Measurements from ENCODE around the gene CYB561D1.

Gene CYB561D1

DNA sequence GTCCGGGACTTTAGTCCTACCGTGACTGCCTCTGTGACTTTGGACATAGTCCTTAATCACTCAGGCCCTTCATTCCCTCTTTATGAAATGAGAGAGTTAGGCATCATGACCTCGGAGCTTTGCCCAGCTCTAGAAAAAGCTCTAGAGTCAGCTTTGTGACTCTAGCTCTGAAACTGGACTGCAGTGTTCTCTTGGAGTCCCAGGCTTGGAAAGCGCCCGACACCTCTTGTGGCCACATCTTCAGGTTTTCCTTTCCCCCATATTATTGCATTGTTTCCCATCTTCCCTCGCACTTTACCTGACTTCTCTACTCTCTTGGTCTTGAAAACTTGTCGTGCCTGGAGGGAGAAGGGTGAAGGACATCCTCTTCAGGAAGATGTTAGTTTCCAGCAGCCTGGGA, 28.1 kb downstream of the CYB561D1 start:
- no peak for TF ChIP-seq ZFX (IDR thresholded peaks at IDR 0.05)
- TF ChIP-seq, protein P1, sequence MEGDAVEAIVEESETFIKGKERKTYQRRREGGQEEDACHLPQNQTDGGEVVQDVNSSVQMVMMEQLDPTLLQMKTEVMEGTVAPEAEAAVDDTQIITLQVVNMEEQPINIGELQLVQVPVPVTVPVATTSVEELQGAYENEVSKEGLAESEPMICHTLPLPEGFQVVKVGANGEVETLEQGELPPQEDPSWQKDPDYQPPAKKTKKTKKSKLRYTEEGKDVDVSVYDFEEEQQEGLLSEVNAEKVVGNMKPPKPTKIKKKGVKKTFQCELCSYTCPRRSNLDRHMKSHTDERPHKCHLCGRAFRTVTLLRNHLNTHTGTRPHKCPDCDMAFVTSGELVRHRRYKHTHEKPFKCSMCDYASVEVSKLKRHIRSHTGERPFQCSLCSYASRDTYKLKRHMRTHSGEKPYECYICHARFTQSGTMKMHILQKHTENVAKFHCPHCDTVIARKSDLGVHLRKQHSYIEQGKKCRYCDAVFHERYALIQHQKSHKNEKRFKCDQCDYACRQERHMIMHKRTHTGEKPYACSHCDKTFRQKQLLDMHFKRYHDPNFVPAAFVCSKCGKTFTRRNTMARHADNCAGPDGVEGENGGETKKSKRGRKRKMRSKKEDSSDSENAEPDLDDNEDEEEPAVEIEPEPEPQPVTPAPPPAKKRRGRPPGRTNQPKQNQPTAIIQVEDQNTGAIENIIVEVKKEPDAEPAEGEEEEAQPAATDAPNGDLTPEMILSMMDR (conservative IDR thresholded peaks at IDR 0.05) = no peak
- no peak overlapping the region for H3K27ac ChIP-seq

DNA sequence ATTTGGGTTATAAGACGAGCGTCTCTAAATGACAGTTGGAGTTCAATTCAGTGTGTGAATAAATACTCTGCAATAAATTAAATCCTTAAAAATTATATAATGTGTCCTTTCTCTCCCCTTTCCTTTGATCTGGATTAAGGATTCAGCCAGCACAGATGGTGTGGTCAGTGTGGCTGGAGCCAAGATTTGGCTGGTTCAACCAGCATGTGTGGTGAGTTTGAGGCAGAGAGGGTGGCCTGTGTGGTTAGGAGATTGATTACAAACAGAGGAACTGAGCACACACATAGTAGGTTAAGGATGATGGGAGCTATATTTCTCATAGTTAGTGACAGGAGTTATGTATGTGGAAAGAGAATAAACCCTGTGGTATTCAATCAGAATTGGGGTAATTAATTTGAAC, 29.8 kb downstream of the CYB561D1 start:
- TF ChIP-seq ZFX (IDR thresholded peaks at IDR 0.05) = no peak
- TF ChIP-seq, protein P1 (conservative IDR thresholded peaks at IDR 0.05) = no peak
- no peak overlapping the region for H3K27ac ChIP-seq

- no peak overlapping the region for H3K27ac ChIP-seq
- TF ChIP-seq, protein P1 (conservative IDR thresholded peaks at IDR 0.05) = no peak
- no peak for TF ChIP-seq ZFX (IDR thresholded peaks at IDR 0.05)
These were observed 33.4 kb downstream of the CYB561D1 start for GRCh38 chr1:109527098-109527811.

DNA sequence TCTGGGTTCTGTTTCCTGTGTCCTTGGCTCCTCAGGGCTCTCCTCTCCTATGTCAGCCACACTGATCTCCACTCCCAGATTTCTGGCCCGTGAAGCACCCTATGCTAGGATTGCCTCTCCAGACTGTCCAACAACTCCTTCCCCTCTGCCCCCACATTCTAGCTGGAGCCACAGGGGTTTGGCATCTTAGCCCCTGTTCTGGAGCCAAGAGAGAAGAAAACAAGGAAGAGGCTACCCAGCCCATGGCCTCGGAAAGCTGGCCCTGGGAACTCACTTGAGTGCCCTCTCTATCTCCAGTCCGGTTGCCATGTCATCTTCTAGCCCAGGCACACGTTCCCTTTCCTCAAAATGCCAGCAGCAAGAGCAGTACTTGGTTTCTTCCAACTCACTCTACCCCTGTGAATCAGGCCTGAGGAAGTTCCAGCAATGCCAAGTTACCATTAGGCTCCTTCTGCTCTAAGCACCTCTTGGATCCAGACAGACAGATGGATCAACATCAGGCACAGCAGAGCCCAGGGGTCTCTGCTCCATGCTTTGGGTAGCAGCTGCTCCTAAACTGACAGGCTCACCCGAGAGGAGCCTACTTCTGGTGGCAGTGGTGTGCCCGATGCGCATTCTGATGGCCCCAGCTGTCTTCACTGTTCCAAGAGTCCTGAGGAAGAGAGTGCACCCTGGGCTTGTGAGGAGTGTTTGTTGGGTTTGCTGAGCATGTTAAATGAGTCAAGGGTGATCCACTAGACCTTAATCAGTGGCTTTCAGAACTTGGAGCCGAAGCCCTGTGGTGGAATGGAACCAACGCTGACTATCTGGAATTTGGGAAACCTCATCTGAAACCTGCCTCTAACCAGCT, 34.2 kb downstream of the CYB561D1 start:
- TF ChIP-seq, protein P1 (conservative IDR thresholded peaks at IDR 0.05) = no peak
- TF ChIP-seq ZFX (IDR thresholded peaks at IDR 0.05) = no peak
- H3K27ac ChIP-seq = no peak overlapping the region

GRCh38 chr1:109528712-109529111, 34.8 kb downstream of the CYB561D1 start:
- no peak overlapping the region for H3K27ac ChIP-seq
- TF ChIP-seq ZFX (IDR thresholded peaks at IDR 0.05) = no peak
- TF ChIP-seq, protein P1 (conservative IDR thresholded peaks at IDR 0.05) = no peak

DNA sequence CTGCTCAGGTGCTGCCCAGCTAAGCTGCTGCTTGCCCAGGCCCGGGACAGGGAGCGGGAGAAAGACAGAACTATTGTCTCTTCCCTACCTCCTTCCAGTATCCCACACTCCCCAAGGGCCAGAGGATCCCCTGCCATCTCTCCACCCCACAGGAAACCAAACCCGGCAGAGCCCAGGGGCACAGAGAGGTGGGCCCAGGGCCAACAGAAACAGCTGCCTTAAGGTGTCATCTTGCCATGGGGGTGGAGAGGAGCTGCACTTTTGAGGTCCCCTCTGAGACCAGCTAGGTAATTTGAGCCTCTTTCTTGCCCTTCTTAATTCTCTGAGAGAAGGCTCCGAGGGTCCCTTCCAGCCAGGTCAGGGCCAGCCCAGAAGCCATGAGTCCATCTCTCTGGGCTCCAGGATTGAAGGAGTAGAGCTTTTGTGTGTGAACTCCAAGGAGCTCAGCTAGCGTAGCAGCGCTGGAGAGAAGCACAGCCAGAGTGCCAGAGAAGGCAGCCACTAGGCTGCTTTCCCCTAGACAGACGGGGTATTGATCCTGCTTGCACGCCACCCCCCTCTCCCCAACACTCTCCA, 36.1 kb downstream of the CYB561D1 start:
- no peak for TF ChIP-seq ZFX (IDR thresholded peaks at IDR 0.05)
- TF ChIP-seq, protein P1 (conservative IDR thresholded peaks at IDR 0.05) = no peak
- H3K27ac ChIP-seq = no peak overlapping the region
